HFFc6 (cell line): Measurements from ENCODE around the gene PCSK5. TPM values are rescaled to one million over a fixed set of nuclear protein-coding genes. Genes with fewer than 3 reads are reported as not detected.

Experiments used
- DNase-seq: peaks from one replicate; pipeline ENCODE4 v3.0.0-alpha.2; 2018
- H3K27ac Mint-ChIP-seq: 2 replicates; pipeline ENCODE4 v1.8.0; 2020; ENCODE audit warnings: mild to moderate bottlenecking, mixed read lengths
- H3K27me3 Mint-ChIP-seq: 2 replicates; pipeline ENCODE4 v1.8.0; 2021; ENCODE audit warnings: mild to moderate bottlenecking, moderate library complexity, mixed read lengths; ENCODE audit not compliant: insufficient read depth
- H3K36me3 Mint-ChIP-seq: 2 replicates; pipeline ENCODE4 v1.8.0; 2021; ENCODE audit warnings: low read depth, mixed read lengths
- H3K4me1 Mint-ChIP-seq: 2 replicates; pipeline ENCODE4 v1.8.0; 2020; ENCODE audit warnings: low read depth, mixed read lengths
- H3K4me3 Mint-ChIP-seq: 2 replicates; pipeline ENCODE4 v1.8.0; 2020; ENCODE audit warnings: mild to moderate bottlenecking, moderate library complexity, mixed read lengths
- H3K9me3 Mint-ChIP-seq: 2 replicates; pipeline ENCODE4 v1.8.0; 2020; ENCODE audit warnings: mild to moderate bottlenecking, mixed read lengths
- total RNA-seq, 6 experiments: library from RNA; stranded (reverse); fragmentation: NEBNext Ultra II Directional; extraction: Animal tissue kit (Norgen Biotek cat#: 25700); gene quantifications; 2 replicates in 1 of 6; 3 replicates in 5 of 6; pipeline ENCODE4 v1.2.3, GENCODE V29; 2021
- TF ChIP-seq, protein P1 (sequence below): fragments of 200-600 bp; sonication (generic); IDR thresholded peaks from 2 replicates; pipeline ENCODE4 v1.5.0; 2021; ENCODE audit warnings: antibody characterized with exemption, mild to moderate bottlenecking

Gene PCSK5
- total RNA-seq, 6 experiments from 2014 or later, result 0.18 to 0.36 (median 0.22) TPM

DNA sequence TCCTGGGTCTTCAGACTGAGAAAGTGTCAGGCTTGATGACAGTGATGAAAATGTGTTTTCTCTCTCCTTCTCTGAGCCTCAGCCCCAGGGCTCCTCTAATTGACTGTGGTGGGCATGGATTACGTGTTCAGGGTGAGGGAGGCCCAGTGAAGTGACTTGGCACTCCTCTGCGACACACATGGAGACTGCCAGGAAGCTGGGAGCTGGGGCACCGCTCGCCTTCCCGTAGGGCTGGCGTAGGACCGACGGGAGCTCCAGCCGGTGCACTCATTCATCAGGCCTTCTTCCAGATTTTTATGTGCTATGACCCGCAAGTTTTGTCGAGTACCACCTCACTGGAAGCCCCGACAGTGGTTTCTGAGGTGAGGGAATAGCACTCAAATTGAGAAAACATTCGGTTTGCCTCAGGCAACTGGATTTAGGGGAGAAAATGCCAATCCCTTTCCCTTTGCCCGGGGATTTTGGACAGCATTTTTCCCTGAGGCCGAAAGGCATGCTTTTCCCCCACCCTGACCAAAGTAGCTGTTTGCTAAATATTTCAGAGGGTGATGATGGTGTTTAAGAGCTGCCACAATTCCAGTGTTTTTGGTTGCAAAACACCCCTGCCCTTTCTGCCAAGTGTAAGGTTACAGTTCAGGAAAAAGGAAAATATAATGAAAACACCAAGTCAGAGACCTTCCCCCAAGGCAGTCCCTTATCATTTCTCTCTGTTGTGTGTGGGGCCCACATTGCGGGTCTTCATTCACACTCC lies 83.7 kb downstream of the PCSK5 start:
- DNase-seq, result no peak
- H3K36me3 Mint-ChIP-seq, result no peaks in the 10 kb centered on the region
- H3K4me3 Mint-ChIP-seq, result no peak overlapping the region
- H3K9me3 Mint-ChIP-seq, result peaks cover 23% of the 10 kb centered on the region
- no peak overlapping the region for H3K27ac Mint-ChIP-seq
- H3K27me3 Mint-ChIP-seq, result no peaks in the 10 kb centered on the region
- H3K4me1 Mint-ChIP-seq, result no peaks in the 10 kb centered on the region
- TF ChIP-seq, protein P1, sequence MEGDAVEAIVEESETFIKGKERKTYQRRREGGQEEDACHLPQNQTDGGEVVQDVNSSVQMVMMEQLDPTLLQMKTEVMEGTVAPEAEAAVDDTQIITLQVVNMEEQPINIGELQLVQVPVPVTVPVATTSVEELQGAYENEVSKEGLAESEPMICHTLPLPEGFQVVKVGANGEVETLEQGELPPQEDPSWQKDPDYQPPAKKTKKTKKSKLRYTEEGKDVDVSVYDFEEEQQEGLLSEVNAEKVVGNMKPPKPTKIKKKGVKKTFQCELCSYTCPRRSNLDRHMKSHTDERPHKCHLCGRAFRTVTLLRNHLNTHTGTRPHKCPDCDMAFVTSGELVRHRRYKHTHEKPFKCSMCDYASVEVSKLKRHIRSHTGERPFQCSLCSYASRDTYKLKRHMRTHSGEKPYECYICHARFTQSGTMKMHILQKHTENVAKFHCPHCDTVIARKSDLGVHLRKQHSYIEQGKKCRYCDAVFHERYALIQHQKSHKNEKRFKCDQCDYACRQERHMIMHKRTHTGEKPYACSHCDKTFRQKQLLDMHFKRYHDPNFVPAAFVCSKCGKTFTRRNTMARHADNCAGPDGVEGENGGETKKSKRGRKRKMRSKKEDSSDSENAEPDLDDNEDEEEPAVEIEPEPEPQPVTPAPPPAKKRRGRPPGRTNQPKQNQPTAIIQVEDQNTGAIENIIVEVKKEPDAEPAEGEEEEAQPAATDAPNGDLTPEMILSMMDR, result no peak

DNA sequence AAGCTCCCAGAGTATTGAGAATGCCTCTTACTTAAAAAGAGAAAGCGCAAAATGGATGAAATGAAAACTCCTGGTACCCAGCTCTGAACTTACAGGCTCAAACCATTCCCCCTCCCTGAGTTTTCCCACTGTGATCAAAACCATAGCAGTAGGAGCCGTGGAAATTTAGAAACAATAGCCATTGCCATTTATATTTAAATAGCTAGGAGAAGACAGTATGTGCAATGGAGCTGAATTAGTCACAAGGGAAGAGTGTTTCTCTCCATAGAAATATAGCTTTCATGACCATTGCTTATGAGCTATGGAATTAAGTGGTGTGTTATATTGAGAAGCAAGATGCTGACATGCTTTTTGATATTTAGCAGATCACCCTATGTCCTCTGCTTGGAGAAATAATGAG lies 84.6 kb downstream of the PCSK5 start:
- Mint-ChIP-seq H3K27ac (no peak overlapping the region), H3K4me1 (no peaks in the 10 kb centered on the region), H3K27me3 (no peaks in the 10 kb centered on the region), H3K4me3 (no peak overlapping the region), H3K36me3 (no peaks in the 10 kb centered on the region), H3K9me3 (peaks cover 27% of the 10 kb centered on the region)
- DNase-seq, result no peak
- TF ChIP-seq, protein P1, result no peak

DNA sequence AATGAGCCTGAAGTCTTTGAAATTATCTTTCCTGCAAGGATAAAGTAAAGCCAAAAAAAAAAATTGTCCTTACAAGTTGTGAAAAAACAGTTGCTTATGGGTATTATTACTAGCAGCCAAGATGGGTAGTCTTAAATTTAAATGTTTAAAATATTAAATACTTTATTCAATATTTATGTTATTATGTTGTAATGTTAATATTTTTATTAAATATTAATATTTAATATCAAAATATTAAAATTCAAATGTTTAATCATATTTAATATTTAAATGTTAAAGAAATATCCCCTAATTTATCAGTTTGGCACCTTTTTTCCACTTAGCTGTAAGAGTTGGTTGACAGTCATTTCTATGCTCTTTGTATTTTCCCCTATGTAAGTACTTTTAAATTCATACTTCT lies 86.1 kb downstream of the PCSK5 start:
- TF ChIP-seq, protein P1, result no peak
- DNase-seq, result no peak
- H3K4me3 Mint-ChIP-seq, result no peak overlapping the region
- no peaks in the 10 kb centered on the region for H3K27me3 Mint-ChIP-seq
- no peaks in the 10 kb centered on the region for H3K36me3 Mint-ChIP-seq
- no peaks in the 10 kb centered on the region for H3K4me1 Mint-ChIP-seq
- H3K9me3 Mint-ChIP-seq, result peaks cover 21% of the 10 kb centered on the region
- no peak overlapping the region for H3K27ac Mint-ChIP-seq

DNA sequence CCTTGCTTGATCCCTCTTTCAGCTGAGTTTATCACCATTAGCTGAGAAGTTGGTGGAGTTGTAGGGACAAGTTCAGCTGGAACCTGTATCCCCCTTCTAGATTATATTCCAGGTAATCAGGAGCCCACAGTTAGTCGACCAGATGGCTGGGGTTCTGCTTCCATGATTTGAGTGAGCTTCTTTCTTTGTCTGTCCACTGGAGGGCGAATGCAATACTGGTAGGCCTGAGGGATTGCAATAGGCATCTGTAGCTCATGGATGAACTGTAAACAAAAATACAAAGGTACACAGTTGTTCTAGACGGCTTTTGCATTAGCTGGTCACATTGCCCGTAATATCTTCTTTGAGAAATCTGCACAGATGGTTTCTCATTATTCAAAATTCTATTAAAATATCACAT lies 88.9 kb downstream of the PCSK5 start:
- no peaks in the 10 kb centered on the region for H3K36me3 Mint-ChIP-seq
- DNase-seq, result no peak
- no peaks in the 10 kb centered on the region for H3K4me1 Mint-ChIP-seq
- no peak overlapping the region for H3K4me3 Mint-ChIP-seq
- H3K27ac Mint-ChIP-seq, result no peak overlapping the region
- peaks cover 23% of the 10 kb centered on the region for H3K9me3 Mint-ChIP-seq
- H3K27me3 Mint-ChIP-seq, result peaks cover 1% of the 10 kb centered on the region; the same call in 1 of the 2 replicates
- TF ChIP-seq, protein P1, result no peak; the same call in 1 of the 2 replicates

DNA sequence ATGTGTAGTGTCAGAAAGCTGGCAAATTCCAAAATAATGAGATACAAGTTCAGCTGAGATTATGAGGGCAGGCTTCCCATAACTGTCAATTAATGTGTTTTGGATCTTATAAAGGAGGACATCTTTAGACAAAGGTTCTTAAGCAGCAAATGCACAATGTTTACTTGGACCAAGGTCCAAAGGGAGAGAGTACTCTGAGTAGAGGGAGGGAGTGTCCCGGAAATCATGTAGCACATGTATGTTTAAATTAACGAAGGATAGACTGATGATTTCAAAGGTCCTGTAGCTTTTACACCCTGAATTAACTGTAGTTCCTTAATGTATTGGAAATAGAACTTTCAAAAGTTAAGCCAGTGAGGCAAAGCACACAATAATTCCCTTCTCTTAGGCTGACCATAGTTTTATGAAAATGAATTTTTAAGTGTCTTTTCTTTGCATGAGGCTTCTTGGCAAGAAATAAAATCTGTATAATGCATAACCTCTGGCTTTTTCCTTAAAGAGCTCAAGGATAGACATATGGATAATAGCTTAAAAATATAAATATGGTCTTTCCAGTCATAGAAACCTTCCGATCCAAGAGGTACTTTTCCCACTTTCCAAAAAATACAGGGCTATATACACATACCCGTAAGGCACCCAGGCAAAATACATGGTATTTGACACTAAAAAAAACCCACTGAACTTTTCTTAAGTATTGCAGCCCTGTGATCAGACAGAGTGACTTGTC lies 93.0 kb downstream of the PCSK5 start:
- TF ChIP-seq, protein P1, result no peak
- Mint-ChIP-seq H3K27me3 (peaks cover 1% of the 10 kb centered on the region; the same call in 1 of the 2 replicates), H3K36me3 (no peaks in the 10 kb centered on the region), H3K9me3 (peaks cover 10% of the 10 kb centered on the region), H3K27ac (no peak overlapping the region), H3K4me1 (no peaks in the 10 kb centered on the region), H3K4me3 (no peak overlapping the region)
- DNase-seq, result no peak
